GM18858 (cell line): ENCODE results near the gene OGFOD2.
A peak's percentile ranks its signal among the peaks of the same experiment; 100 is the strongest.

ENCODE experiments used
- ATAC-seq: cut with Tn5 transposase; IDR thresholded peaks from one replicate; pipeline ENCODE4 v1.9.1; 2021; ENCODE audit not compliant: unreplicated experiment

Gene OGFOD2

DNA sequence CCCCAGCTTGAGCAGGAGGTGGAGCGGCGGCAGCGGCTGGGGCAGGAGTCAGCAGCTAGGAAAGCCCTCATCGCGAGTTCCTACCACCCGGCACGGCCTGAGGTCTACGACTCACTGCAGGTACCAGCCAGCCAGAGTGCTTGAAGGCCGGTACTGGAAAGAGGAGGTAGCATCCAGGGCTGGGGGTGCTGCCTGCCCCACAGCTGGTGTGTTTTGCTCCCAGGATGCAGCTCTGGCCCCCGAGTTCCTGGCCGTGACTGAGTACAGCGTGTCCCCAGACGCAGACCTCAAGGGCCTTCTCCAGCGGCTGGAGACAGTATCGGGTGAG lies 1.6 kb downstream of the OGFOD2 start:
- ATAC-seq, result no peak

DNA sequence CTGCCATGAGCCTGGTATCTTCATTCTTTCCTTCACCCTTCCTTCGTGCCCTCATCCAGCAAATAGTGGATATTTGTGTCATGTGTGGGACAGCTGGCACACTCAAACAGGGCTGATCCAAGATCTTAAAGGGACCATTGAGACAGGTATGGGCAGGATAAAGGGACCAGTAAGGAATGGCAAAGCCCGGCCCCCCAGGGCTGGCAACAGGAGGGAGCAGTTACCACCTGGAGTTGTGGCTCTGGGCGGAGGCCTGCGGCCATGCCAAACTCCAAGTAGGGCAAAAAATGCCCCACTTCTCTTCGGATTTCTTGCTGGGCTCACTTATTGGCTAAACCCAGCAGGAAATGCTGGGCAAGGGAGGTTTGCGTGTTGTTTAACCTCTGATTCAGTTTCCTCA lies 2.1 kb downstream of the OGFOD2 start:
- ATAC-seq, result no peak

DNA sequence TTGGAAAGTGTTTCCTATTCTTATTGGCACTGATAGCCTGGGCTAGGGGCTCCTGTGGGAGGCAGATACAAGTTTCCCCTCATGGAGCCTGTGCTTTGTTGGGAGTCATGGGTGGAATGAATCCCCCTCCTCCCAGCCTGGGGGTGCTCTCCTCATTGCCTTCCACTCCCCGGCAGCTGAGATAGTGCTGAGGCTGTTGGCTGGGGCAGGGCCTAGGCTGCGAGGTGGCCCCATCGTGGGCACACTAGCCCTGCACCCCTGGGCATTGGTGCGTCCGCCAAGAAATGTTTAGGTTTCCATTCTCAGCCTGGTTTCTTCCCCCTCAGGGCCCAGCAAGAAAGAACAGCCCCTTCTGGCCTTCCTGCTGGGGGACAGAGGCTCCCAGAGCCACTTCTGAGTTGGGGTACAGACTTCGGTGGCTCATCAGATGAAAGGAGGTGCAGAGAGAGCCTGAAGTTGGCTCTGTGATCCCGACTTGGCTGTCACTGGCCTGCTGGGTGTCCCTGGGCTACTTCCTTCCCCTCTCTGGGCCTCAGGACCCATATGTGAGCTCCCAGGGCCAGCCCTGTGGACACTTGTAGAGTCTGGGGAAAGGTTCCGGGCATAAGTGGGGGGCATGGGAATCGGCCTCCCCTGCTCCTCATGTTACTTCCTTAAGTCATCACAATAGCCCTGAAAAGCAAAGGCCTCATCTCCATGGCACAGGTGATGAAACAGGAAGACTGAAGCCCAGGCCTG lies 2.8 kb downstream of the OGFOD2 start:
- ATAC-seq, result no peak

DNA sequence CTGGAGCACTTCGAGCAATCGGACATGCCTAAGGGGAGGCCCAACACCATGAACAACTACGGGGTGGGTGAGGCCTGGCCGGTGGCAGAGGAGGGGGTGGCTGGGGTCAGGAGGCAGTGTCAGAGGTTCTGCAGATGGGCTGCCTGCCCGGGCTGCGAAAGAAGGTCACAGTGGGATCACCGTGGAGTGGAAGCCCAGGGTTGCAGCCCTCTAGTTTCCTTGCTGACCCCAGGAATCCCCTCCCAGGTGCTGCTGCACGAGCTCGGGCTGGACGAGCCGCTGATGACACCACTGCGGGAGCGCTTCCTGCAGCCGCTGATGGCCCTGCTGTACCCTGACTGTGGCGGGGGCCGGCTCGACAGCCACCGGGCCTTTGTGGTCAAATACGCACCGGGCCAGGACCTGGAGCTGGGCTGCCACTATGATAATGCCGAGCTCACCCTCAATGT lies 3.5 kb downstream of the OGFOD2 start:
- ATAC-seq, result no peak

DNA sequence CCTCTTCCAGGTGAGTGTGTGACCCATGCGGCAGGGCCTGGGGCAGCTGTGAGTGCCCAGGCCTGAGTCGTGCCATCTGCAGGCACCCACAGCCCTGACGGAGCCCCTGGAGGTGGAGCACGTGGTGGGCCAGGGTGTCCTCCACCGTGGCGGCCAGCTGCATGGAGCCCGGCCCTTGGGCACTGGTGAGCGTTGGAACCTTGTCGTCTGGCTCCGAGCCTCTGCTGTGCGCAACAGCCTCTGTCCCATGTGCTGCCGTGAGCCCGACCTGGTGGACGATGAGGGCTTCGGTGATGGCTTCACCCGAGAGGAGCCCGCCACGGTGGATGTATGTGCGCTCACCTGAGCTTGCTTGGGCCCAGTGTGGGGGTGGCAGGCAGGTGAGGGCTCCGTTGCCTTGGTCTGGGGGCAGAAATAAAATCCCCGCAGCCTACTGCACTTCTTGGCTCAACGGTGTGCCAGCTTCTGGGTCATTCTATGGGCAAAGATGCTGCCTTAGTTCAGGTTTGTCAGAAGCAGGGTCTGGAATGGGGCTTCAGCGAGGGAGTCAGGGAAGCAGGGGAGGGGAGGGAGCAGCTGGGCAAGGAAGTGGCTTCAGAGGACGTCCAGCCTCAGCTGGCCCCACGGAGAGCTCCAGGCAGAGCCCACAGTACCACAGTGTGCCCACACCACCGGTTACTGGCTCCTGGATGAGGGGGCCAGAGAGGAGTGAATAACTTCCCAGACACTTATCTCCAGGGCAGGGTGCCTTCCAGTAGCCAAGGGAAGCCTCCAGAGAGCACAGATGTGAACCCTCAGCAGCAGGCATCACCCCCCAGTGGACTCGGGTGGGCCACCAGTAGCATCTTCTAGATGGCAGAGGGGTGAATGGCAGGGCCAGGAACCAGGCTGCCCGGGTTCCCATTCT lies 4.2 kb downstream of the OGFOD2 start:
- no peak for ATAC-seq

DNA sequence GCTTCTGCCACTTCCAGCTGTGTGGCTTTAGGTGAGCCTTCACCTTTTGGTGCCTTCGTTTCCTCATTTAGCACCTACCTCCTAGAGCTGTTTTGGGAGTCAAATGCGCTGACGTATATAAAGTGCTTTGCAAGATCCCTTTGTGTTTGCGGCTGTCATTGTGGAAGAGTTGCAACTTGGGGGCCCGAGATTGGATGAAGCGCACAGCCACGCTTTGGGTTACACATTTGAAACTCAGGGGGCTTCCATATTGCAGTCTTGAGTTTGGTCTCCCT lies 4.8 kb downstream of the OGFOD2 start:
- no peak for ATAC-seq

DNA sequence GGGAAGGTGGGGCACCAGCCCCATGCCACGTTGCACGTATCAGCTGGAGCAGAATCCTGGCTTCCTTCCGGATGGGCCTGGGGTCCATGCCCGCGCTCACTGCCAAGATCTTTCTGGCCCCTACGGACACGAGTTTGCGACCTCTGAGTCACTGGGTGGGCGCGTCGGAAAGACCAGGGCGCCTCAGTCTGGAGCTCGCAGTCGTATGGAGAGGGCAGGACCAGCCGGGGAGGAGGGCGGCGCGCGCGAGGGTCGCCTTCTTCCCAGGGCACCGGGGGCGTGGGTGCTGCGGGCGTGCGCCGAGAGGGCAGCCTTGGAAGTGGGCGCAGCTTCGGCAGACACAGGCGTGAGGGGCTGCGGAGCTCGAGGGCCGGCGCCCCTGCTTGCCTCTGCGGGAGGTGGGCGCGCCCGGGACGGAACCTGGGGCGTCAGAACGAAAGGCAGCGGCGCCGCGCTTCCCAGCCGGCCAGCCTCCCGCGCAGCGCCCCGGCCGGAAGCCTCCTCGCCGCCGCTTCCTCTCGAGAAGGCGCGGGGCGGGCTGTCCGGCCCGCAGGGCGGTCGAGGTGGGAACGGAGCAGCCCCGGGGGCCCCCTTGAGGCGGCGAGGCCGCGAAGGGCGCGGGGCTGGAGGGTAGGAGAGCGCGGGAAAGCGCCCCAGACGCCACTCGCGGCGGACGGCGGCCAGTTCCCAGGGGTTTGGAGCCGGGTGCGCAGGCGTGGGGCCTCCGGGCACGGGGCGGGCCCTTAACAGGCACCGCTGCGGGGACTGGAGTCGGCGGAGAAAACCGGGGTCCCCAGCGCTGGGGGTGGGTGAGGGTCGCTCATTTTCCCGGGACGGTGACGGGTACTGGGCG lies 5.4 kb downstream of the OGFOD2 start, which contains the start of gene ARL6IP4:
TSS of gene ARL6IP4 (plus strand) at position 499 of the 853 bp plus-strand sequence. CDS start 459 bp downstream, outside the sequence.
- peak; percentile 41 for ATAC-seq

DNA sequence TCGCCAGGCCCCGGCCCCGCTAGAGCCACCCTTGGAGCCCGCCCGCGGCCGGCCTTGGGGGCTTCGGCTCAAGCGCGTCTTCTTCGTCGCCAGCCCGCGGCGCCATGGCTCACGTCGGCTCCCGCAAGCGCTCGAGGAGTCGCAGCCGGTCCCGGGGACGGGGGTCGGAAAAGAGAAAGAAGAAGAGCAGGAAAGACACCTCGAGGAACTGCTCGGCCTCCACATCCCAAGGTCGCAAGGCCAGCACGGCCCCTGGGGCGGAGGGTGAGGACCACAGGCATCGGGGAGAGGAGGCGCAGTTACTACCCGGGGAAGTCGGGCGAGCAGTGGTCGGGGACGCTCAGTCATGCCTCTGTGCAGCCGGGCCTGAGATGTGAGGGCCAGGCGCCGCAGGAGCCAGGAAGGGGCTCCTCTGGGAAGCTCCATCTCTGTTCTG lies 6.0 kb downstream of the OGFOD2 start:
- ATAC-seq, result peak; percentile 6

DNA sequence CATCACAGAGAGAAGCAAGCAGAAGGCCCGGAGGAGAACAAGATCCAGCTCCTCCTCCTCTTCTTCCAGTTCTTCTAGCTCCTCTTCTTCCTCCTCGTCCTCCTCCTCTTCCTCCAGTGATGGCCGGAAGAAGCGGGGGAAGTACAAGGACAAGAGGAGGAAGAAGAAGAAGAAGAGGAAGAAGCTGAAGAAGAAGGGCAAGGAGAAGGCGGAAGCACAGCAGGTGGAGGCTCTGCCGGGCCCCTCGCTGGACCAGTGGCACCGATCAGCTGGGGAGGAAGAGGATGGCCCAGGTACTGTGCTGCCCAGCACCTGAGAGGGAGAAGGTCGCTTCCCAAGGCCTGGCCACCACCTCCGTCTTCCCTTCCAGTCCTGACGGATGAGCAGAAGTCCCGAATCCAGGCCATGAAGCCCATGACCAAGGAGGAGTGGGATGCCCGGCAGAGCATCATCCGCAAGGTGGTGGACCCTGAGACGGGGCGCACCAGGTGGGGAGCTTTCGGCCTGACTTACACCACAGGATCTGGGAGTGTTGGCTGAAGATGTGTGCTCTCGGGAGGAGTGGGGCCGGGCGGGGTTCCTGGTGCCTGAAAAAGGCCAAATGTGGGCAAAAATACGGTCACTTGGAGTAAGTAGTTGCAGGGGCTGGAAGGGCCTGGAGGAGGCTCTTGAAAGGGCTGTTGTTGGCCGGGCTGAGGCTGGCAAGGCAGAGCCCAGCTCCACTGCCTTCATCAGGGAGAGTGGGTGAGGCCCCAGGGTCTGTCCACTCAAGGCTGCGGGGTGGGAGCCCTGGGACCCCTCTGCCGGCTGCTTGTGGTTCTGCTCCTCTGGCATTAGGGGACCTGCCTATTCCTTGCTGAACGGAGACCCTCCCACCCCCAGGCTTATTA lies 6.8 kb downstream of the OGFOD2 start:
- ATAC-seq, result no peak

DNA sequence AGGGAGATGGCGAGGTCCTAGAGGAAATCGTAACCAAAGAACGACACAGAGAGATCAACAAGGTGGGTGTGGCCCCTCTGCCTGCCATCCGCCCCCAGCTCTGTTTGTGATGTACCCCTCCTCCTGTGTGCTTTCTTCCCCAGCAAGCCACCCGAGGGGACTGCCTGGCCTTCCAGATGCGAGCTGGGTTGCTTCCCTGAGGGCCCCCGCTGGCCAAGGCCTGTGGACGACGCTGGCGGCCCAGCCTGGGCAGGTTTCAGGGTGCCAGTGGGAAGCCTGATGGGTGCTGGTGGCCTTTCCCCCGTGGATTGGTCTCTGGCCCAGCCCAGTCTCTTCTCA lies 7.4 kb downstream of the OGFOD2 start:
- ATAC-seq, result no peak

DNA sequence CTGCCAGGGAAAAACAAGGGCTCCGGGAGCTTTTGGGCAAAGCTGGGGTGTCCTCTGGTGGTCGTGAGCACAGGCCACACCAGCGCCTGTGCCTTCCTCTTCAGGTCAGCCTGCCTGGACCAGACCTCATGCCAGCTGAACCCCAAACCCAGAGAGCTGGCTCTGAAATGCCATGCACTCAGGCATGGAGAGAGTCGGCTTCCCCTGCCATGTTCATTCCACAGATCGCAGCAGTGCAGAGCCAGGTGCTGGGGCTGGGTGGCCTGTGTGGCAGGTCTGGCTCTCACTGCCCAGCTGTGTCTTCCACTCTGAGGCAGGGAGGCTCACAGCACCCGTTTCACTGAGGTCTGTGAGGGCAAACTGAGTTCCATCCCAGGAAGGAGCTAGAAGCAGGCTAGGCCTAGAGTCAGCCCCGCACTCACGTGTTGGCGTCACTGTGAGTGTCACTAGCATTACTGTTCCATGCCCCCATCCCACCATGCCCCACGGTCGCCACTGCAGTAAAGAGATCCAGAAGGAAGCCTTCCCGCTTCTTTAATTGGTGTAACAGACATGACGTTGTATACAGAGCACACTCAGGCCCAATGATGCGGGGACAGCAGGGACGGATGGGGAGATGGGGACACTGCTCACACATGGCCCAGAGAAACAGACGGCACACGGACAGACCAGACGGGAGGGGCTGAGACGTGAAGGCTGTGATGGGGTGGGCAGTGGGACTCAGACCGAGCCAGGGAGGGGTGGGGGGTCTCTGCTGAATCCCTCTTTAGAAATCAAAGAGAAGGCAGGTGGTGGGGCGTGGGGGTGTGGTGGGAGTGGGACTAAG lies 8.1 kb downstream of the OGFOD2 start:
- no peak for ATAC-seq

DNA sequence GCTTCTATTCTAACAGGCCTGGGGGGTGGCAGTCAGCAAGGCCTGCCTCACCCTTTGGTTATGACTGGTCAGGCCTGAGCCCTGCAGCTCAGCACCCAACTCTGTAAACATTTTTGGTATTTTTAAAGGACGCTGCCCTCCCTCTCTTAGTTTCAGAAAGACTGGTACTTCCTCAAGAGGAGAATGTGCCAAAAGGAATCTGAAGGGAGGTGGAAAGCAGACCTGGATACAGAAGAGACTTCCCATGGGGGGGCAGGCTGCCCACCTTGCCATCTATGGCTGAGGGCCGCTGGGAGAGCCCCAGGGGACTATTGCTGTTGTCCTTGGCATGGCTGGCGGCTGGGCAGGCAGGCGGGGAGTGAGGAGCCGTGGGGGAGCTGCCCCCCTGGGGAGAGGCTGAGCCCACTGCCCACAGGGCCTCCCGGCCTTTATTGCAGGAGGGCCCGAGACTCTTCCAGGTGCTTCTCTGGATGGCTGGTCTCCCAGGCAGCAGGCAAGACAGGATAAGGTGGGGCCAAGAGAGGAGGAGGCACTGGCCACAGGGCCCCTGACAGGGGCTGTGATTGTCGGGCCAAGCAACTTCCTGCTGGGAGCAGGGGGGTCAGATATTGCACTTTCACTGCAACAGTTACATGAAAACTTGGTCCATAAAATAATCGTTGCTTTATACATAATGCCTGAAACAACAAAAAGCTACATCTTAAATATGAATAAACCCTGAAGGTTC lies 8.9 kb downstream of the OGFOD2 start:
- no peak for ATAC-seq

DNA sequence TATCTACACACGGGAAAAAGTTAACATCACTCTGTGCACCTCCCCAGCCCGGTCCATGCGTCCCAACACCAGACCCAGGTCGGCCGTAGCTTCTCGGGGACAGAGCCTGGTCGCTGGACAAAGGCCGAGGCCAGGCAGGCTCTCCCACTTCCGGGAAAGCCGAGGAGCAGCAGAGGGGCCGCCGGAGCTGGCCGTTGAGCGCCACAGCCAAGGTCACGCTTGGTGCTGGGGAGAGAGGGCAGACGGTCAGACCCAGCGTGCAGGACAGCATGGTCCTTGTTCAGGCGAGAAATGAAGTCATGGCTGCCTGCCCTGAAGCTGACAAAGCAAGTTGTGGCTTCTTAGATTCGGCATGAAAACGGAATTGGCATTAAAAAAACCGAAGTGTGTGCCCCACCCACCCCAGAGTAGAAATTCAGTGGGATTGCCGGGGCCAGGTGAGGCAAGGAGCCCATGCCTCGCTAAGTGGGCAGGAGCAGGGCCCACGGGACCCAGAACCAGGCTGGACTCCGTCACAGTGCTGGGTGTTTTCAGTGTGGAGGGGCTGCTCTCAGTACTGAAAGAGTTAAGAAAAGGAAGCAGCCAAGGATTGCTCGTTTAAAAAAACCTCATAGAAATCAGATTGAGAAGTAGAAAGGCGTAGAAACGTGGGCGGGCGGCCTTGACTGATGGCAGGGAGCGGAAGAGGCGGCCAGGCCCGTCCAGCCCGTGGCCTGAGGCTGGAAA lies 9.7 kb downstream of the OGFOD2 start:
- ATAC-seq, result no peak

DNA sequence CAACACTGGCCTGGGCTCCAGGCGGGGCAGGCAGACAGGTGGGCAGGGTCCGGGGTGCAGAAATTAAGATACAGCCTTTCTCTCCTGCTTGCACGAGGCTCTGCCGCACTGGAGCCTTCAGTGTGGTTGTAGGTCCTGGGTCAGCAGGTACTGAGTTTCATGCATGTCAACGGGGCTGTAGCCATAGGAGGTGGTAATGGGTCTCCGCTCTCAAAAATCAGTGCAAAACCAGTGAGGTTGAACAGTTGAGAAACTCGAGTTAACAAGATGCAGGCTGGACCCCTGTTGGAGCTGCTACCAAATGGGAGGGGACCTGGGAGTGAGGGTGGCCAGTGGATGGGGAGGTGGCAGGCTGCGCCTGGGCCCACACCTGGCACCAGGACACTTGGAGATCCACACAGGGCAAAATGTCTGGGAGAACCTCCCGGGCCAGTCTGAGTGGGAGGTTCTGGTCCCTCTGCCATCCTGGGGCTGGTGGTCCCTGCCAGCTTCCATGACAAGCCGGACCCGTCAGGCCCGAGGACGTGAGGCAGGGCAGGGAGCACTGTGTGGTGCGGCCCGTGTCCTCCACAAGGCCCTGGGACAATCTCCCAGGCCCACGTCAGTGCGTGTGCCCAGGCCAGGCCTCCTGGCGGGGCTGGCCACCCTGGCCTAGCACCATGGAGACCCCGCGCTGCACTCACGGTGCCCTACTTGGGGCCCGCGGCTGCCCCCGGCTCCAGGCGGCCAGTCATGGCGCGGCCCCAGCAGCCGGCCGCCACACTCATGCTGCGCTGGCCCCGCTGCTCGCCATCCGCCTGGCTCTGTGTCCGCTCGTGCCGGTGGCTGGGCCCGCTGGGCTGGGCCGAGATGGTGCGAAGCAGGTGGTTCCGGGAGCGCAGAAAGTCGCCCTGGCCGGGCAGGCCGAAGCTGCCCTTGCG lies 10.6 kb downstream of the OGFOD2 start:
- no peak for ATAC-seq

DNA sequence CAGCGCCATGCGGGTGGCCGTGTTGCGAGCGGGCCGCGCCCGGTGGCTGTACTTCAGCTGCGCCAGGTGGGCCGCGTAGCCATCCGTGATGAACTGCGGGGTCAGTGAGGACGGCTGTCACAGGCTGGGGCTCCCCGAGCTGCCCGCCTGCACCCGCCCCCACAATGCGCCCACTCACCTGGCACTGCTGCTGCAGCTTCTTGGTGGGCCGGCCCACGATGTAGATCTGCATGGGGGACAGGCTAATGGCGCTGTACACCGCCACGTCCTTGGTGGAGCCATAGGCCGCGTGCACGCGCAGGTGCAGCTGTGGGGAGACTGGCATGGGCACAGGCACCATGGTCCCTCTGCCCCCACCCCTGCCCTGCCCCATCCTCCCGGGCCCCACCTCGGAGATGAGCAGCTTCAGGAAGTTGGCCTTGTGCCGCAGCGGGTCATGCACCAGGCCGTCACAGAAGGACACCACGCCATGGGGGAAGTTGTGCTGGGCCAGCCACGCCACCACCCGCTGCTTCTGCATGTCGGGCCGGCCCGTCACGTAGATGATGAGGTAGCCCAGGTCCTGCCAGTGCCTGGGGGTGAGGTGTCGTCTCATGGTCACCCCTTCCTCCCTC lies 11.3 kb downstream of the OGFOD2 start:
- ATAC-seq, result no peak

DNA sequence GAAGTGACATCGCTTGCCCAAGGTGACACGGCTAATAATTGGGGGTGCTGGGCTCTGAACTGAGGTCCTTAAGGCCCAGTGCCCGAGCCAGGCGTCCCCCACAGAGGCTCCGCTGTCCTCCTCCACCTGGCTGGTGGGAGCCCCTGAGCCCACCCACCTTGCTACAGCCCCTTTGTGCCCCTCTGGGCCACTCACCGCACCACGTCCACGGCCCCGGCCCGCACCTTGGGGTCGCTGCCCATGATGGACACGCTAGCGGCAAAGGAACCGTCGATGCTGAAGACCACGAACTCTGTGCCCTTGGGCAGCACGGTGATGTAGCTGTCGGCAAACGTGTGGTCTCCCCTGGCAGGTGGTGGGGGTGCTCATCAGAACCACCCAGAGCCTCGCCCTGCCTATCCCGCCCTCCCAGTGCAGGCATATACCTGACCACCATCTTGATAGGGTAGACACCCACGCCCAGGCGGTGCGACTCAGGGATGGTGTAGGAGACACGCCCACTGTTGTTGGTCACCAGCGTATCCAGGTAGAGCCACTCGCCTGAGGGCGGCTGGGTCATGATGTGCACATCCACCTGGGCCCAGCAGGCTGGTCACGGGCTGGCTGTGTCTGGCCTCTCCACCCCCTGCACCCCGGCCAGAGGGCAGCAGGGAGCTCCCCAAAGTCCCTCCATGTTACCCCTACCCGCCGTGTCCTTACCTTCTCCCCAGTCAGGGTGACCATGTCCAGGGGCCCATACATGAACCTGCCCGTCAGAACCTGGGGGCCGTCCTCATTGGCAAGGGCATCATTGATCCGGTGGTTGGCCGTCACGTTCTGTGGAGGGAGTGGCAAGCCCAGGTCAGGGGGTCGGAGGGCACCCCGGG lies 12.3 kb downstream of the OGFOD2 start:
- ATAC-seq, result no peak
